Effector CD4-positive, alpha-beta T cell (primary cell): ENCODE results near the gene MYLIP.

ENCODE experiments used
- DNase-seq: peaks from one replicate; pipeline ENCODE4 v3.0.0-alpha.2; 2020

The MYLIP gene

DNA sequence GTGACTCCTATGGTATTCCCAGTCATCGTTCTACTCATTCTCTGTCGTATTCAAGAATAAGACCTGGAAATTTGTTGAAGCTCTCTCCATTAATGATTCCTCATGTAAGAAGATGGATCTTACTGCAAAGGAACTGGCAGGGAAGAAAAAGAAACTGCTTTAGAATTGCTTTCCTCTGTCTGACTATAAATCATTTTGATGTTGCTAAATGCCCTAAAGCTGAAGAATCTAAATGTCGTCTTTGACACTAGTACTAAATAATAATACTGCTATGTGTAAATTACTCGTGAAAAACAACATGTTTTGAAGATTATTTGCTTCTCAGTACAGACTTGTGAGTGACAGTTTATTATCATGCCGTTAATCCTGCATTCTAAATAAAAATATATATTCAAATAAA, 20.5 kb upstream of the MYLIP start:
- DNase-seq = no peak

DNA sequence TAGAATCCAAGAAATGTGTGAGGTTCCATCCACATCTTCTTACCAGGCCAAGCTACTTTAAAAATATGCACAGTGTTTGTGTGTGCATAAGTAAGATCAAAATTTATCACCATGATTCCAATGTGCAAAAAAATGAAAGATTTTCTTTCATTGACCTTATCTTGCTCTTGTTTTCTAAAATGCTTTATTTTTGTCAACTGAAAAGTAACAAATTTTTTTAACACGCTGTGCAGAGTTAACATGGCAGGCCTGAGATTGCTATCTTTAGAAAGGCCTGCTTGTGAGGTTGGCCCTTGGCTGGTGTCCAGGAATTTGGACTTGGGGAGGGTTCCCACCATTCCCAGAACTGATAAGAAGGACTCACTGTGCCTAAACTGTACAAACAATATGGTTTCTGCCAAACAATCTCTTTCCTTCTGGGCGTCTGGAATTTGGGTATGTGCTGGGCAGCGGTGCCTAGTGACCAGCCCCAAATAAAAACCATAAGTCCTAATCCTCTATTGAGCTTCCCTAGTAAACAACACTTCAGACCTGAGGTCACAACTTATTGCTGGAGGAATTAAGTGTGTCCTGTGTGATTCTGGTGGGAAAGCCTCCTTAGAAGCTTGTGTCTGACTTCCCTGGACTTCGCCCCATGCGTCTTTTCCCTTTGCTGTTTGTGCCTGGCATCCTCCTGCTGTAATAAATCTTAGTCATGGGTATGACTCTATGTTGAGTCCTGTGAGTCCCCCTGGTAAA, 19.8 kb upstream of the MYLIP start:
- no peak for DNase-seq

DNA sequence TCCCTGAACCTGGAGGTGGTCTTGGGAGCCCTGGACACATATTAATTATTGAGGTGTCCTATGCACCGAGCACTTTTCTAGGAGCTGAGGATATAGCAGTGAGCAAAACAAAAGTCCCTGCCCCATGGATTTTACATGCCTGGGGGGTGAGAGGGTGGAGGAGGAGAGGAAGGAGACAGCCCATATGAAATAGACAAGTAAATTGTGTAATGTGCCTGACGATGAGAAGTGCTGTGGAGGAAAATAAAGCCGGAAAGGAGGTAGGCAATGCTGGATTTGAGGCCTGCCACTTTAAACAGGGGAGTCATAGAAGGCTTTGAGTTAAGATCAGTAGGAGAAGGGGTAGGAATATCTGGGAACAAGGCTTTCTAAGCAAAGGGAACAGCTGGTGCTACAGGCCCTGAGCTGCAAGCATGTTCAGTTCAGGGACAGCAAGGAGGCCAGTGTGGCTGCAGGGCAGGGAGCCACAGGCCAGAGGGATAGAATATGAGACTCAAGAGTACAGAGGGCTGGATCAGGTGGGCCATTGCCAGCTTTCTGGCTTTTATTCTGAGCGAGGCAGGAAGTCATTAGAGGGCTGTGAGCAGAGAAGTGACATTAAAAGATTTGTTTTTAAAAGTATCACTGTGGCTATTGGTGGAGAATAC, 19.1 kb upstream of the MYLIP start:
- no peak for DNase-seq

DNA sequence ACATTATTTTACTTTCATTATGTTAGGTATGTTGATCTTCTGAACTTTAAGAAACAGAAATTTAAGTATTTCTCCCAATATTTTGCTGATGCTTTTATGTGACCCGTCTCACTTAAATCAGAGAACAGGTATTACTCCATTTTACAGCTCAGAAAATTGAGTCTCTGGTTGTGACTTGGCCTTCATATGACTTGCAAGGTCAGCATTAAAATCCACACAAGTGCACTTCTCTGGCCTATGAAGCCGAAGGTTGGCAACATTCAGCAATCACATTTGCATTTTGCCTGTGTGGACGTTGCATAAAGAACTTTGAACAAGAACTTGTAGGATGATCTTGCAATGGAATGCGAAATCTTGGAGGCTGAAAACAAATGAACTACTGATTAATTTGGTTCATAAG, 10.1 kb upstream of the MYLIP start:
- DNase-seq = no peak

DNA sequence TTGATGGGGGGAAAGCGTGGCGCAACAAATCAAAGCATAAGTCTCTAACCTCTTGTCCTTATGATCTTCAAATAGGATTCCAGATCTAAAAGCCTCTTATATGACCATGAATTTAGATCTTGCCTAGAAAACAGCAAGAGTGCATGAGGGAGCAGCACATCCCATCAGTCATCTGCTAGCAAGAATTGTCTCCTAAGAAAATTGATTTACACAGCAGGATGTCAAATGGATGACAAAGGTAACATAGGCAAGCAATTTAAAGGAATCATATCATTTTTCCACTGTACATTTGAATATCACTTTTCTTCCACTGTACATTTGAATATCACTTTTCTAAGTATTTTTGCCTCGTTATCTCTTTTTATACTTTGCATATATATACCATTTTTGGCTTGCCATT, 7.5 kb upstream of the MYLIP start:
- DNase-seq = no peak

DNA sequence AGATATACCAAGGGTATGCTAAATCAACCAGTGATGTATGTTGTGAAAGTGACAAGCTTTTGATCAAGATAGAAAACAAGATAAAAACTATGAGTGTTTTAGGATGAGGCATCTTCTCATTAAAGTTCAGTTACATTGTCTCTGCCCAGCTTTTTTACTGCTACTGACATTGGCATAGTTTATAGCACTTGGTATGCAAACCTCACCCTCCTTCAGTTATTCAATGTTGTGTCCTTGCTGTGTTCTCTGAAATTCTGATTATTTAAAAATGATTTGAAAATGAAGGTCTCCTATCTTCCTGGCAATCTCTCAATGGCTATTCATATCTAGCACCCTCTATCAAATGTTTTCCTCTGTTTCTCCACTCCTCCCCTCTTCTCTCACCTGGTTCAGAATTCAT, 6.7 kb upstream of the MYLIP start:
- no peak for DNase-seq

DNA sequence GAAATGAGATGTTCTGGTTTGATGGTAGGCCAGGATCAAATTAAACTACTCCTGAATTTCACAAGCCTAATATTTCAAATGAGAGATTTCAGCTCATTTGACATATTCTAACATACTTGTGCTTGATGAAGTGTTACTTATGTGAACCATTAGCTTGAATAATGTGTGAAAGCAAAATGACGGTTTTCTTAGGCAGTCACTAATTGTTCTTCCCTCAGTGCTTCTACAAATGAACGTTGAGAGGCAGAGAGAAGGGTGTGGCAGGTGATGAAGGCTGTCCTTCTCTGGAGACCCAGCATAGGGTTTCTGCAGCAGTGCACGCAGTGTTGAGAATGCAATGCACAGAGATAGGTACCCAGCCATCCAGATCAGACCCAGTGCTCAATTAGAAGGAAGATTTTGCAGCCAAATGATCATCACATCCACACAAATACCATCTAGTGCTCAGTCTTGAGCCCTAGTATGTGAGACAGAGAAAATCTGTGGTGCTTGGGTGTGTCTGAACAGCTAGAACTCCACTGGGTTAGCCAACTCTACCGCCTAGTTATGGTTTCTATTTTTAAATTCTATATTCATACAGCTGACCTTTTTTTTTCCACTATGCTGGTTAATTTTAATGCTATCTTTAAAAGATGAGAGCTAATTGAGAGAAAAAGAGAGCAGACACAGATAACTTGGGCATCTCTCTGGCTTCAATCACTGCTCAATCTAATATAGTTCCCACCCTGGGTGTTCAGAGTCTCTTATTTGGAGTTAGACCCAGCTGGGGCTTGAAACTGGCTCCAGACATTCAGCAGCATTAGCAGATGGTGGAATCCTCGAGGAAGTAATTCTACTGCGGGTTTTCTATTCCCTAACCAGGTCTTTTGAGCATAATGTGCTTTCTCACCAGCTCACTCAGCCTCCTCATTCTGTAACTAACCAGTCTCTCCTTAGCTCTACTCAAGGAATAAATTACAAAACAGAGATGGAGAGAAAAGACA, 4.4 kb upstream of the MYLIP start:
- DNase-seq = no peak

DNA sequence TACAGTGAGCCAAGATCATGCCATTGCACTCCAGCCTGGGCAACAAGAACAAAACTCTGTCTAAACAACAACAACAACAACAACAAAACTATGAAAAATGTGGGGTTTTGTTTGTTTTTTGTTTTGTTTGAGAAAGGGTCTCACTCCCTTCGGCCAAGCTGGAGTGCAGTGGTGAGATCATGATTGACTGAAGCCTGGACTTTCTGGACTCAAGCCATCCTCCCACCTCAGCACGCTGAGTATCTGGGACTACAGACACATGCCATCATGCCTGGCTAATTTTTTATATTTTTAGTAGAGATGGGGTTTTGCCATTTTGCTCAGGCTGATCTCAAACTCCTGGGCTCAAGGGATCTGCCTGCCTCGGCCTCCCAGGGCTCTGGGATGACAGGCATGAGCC, 2.8 kb upstream of the MYLIP start:
- no peak for DNase-seq

DNA sequence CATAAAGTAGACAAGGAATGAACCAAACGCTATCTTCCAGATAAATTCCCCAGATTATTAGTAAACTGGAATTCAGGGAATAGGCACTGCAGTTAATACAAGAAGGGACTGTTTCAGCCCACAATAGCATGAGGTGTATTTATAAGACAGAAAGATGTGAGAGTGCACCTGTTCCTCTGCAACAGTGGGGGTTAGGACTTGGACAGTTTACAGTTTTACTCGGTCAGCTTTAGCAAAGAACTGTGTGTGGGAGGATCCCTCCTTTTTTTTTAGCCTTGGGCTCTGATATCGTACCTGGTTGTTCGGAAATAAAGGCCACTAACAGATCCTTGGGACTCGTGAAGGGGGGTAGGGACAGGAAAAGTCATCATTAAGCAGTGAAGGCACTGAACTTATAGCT, 2.0 kb upstream of the MYLIP start:
- DNase-seq = no peak

DNA sequence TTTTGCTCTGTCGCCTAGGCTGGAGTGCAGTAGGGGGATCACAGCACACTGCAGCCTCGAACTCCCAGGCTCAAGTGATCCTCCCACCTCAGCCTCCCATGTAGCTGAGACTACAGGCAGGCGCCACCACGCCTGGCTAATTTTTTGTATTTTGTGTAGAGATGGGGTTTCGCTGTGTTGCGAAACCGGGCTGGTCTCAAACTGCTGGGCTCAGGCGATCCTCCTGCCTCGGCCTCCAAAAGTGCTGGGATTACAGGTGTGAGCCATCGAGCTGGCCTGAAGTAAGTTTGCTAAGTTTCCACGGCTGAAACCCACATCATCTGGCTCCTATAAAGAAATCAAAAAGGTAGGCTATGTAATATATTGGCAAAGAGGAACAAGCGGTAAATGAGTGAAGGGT, 1.4 kb upstream of the MYLIP start:
- no peak for DNase-seq

DNA sequence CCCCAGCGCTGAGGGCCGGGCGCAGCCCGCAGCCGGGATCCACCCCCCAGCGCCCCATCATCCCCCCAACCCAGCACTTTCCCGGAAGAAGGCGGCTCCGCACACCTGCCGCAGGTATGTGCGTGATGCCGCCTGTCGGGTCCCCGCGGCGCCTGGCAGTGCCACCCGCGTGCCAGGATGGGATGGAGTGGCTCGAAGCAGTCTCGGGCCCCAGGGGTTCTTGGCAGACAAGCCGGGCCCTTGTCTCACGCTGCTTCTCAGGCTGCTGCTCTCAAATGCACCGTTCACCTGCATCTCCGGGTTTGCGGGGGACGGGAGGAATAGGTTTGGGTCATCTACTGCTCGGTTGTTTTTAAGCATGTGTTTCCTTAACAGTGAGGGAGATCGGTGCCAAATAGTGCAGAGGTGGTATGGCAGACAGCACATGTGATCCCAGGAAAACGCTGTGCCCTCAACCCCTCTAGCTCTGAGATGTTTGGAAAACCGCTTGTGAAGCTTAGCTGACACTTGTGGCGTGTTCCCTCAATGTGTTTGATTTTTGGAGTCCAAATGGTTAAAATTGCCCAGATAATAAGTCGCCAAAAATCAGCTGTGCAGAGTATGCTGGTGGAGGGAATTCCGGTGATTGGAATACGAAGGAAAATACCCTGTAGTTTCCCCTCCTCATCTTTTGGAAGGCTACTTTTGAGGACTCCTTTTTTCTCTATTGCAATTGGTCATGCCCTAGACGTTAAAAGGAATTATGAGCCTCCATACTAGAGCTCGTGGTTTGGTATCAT, 926 bp downstream of the MYLIP start:
- peak; percentile 31 for DNase-seq

DNA sequence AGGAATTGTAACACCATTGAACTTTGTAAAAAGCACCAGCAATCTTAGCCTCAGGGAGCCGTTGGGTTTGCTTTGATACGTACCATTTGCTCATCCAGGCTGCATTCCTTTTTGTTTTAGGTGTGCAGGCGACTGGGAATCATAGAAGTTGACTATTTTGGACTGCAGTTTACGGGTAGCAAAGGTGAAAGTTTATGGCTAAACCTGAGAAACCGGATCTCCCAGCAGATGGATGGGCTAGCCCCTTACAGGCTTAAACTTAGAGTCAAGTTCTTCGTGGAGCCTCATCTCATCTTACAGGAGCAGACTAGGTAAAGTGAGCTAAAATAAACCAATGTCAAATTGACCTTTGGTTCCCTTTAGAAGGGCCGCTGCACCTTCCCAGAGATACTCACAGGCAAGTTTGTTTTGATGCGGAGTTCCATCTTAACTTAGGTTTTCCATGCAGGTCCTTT, 1.6 kb downstream of the MYLIP start:
- no peak for DNase-seq

DNA sequence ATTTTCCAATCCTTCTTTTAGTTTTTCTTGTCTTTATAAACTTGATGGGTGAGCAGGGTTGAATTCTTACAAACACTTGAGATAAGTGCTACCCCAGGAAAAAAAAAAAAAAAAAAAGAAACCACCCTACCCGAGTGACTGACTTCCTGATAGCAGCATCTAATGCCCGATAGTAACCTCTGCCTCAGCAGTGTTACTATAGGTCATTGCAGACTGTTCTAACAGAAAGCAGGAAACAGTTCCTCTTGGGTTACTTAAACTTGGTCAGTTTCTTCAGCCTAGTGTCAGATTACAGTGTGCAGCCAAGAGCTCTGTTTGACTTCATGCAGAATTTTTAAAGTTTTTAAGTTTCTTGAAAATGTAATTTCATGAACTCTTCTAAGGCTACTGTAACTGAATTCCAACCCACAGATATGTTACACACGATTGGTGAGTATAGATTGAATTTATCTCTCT, 2.1 kb downstream of the MYLIP start:
- peak; percentile 54 for DNase-seq

DNA sequence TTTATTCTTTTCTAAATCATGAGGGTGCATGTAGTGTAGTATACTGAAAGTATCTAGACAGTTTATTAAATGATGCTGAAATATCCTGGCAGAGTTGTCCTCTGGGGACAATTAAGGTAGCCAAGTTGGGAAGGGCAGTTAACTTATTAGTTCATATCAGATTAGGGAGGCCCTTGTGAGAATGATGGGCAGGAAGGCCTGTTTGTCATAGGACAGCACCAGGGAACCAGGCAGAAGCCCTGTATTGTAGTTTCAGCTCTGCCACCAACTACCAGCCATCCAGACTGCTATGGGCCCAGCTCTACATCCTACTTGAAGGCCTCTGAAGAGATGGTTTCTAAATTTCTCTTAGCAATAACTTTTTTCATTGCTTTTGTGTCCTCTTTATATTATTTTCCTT, 4.0 kb downstream of the MYLIP start:
- no peak for DNase-seq

DNA sequence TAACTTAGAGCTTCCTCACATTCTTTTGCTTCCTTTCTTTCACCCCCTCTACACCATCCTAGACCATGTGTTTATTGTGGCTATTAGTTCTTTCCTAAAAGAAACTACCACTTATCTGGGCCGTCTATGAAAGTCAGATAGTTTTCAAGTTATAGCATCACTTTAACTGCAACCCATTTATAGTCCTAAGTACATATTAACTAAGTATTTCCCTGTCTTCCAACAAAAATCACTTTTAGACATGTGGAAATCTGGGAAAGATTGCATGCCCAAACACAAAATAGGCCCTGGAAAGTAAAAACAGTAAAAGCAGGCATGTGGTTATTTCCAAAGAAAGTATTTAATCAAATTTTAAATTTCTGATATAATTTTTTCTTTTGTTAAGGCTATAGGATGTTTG, 5.5 kb downstream of the MYLIP start:
- no peak for DNase-seq

DNA sequence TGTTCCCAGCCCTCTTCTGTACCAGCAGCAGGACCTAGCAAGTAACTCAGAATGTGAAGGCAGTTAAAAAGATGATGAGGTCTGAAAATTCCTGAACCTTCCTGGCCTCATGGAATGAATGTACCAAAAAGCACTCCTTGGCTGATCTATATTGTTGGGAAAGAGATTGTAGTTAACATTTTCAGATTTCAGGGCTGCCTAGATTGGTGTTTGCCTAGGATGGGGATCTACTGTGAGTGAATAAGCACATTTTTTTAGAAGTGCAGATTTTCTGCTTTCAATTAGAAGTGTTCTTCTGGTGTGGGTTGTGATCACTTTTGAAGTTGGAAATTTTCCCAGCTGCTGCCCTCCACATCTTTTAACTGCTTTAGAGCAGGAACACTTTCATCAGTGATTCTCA, 6.2 kb downstream of the MYLIP start:
- DNase-seq = no peak

DNA sequence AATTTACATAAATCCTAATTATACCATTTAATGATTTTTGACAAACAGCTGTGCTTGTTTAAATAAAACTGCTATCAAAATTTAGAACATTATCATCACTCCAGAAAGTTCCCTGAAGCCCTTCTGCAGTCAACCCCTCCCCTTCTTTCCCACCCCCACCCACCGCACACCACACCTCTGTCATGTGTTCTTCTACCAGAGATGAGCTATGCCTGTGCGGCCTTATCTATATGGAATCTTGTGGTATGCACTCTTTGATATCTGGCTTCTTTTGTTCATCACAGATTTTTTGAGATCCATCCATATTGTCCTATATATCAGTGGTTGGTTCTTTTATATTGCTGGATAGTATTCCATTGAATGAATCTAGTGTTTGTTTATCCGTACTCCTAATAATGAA, 7.2 kb downstream of the MYLIP start:
- DNase-seq = peak; percentile 42

DNA sequence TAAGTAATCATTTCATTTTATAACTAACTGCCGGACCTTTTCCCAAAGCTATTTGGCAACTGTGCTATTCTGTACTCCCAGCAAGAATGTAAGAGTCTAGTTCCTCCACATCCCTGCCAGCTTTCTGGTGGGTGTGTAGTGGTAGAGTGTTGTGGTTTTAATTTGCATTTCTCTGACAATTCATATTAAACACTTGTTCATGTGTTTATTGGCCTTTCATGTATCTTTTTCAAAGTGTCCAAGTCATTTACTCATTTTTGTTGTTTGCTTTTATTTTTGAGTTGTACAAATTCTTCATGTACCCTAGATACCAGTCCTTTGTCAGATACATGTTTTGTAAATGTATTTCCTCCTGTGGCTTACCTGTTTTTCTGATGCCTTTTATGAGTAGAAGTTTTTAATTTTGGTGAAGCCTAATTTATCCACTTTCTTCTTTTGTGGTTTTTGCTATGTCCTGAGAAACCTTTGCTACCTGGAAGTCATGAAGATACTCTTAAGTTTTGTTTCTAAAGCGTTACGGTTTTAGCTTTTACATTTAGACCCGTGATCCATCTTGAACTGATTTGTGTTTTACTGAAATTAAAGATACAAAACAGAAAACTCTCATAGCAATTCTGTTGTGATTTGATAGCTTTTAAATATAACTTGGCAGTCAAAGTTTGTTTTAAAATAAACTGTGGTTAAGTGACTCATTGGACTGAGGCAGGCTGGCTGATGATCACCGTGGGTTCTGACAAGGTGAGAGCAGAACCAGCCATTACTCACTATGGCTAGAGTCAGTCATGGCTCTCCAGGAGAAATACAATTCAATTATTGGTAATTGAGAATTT, 8.0 kb downstream of the MYLIP start:
- DNase-seq = peak; percentile 43

DNA sequence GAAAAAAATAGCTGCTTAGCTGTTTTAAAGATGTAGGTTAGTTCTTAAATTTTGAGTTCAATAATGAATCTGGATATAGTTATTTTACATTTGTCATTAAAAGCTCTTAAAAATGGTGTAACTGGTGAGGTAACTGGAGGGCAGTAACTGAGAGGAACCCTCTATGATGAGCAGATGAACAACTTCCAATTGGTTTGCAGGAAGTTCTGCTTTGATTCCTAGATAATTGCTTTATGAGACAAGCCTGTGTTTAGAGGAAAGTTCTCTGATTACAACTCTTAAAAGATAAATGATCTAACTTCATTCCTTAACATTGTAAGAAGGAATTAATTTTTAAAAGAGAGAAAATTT, 8.5 kb downstream of the MYLIP start:
- no peak for DNase-seq

DNA sequence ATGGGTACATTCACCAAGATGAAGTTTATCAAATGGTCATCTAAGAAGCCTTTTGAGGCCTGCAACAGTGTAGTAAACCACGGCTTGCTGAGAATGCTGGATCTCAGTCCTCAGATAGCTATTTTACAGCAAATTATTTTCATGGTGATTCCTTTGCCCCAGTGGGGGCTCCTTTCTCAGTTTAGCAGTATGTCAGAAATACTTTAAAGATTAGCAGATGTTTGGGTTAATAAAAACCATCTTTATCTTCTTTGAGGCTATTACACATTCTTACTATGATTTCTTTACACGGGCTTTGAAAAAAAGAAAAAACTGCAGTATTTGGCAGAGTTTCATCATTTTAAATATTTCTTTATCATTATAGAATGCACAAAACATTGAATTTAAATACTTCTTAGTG, 10.7 kb downstream of the MYLIP start:
- no peak for DNase-seq

DNA sequence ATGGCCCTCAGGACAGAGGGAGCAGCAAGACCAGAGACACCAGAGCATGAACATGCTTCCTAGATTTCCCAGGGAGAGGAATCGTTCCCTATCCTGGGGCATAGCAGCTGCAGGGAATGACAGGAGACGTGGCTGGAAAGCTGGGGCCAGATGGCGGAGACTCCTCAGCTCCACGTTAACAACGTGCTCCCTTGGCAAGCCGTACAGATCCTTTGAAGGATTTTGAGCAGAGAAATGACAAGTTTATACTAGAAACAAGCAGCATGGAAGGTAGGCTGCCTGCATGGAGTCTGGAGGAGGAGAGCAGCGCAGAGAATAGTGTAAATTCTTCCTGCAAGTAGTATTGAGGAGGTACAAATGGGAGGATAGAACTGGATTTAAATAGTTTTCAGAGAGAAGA, 11.7 kb downstream of the MYLIP start:
- no peak for DNase-seq

DNA sequence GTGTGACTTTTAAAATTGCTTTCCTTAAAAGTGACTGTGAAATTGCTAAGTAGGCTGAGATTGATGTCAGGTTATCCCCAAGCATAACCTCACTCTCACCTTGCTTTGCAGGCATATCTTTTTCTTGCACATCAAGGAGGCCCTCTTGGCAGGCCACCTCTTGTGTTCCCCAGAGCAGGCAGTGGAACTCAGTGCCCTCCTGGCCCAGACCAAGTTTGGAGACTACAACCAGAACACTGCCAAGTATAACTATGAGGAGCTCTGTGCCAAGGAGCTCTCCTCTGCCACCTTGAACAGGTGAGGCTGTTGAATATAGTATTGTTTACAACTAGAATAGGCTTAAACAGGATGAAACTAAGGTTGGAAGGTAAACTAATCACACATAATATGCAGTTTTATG, 12.6 kb downstream of the MYLIP start:
- DNase-seq = no peak
